ENCODE measurements around the gene SLC22A31. TPM values are rescaled to one million over a fixed set of nuclear protein-coding genes. Genes with fewer than 3 reads are reported as not detected.

SLC22A31 gene
- total and polyA plus RNA-seq, 9 of the 15 experiments (the other 6 are each of a cell fraction or from before 2014, with no cell fraction given): 0.29 to 2.2 (median 0.47) TPM; not detected in 3

- 12% methylated on average over 26 of the region's 26 CpGs for WGBS (ENCODE audit: insufficient coverage, low coverage, missing lambda C conversion rate)
- TF ChIP-seq NRF1 (conservative IDR thresholded peaks at IDR 0.05 in 1 of 2, IDR thresholded peaks at IDR 0.05 in 1 of 2) (0 out of 4 replicates have a peak, but pooled peaks have one; percentile 14 to 17), PRPF4 (IDR thresholded peaks at IDR 0.05; ENCODE audit: insufficient read depth, low read depth, low read length, poor library complexity, severe bottlenecking) (no peak), WHSC1 (IDR thresholded peaks at IDR 0.05; ENCODE audit: low read length) (no peak), ETS1 (conservative IDR thresholded peaks at IDR 0.05; ENCODE audit: control insufficient read depth, low read depth, low read length) (0 out of 2 replicates have a peak, but pooled peaks have one; percentile 33), ZKSCAN1 (IDR thresholded peaks at IDR 0.05; ENCODE audit: low read depth, low read length) (peak; percentile 38; the same call in 1 of the 2 replicates), CTCF (IDR thresholded peaks at IDR 0.05 in 2 of 3, conservative IDR thresholded peaks at IDR 0.05 in 1 of 3; ENCODE audit: insufficient read depth in 2 of 3, low read depth in 1 of 3, low read length in 3 of 3) (peak in 2 of 3 experiments; percentile 30 to 41; a peak in 2 of 6 replicates)
- Histone ChIP-seq H3K4me3 (no peak overlapping the region), H3K4me1 (replicated peaks in 1 of 2; ENCODE audit: control insufficient read depth in 2 of 2, insufficient read depth in 2 of 2, low read length in 2 of 2) (peaks cover 0 to 49% of the 10 kb centered on the region in 2 experiments; a peak in 3 of 5 replicates), H2AFZ (ENCODE audit: low read depth, low read length) (no peak overlapping the region), H3K4me2 (ENCODE audit: insufficient read depth, low read length) (no peak overlapping the region), H3K9ac (ENCODE audit: insufficient read depth in 1 of 2, low read depth in 2 of 2, low read length in 2 of 2) (peak overlapping the region in 1 of 2 experiments; percentile 33; a peak in 1 of 4 replicates), H4K20me1 (replicated peaks; ENCODE audit: control insufficient read depth, insufficient read depth, low read length) (no peaks in the 10 kb centered on the region; the same call in 1 of the 2 replicates), H3K9me1 (ENCODE audit: control insufficient read depth, insufficient read depth, low read length) (peaks cover 3% of the 10 kb centered on the region), H3K9me3 (replicated peaks; ENCODE audit: control insufficient read depth, insufficient read depth, low read depth, low read length) (no peaks in the 10 kb centered on the region), H3K27ac (ENCODE audit: extremely low read depth, low read depth, low read length) (no peak overlapping the region), H3K27me3 (ENCODE audit: control insufficient read depth in 2 of 2, insufficient read depth in 2 of 2, low read length in 2 of 2) (peaks cover 0 to 24% of the 10 kb centered on the region in 2 experiments; a peak in 2 of 5 replicates), H3K36me3 (ENCODE audit: control insufficient read depth, insufficient read depth, low read length) (no peaks in the 10 kb centered on the region), H3K79me2 (ENCODE audit: control insufficient read depth, insufficient read depth, low read length) (no peaks in the 10 kb centered on the region)
- peak; percentile 34 to 48 (median 44) for DNase-seq (ENCODE audit: extremely low read depth in 1 of 4, low spot score in 3 of 4)
- ChIA-PET CTCF (ENCODE audit: low intra/inter-chr PET ratio) (no interaction called here), POLR2A (interaction anchor here (0.7 kb wide), 1 partner anchor 861 kb away, joined by 3 read pairs; no protein-coding TSS in a partner anchor)
- no TSS peak for BruUV-seq (replicated peaks)
- peak; percentile 78 for ATAC-seq
- intact Hi-C loops (cut with micrococcal nuclease): no loop called here
- in situ Hi-C loops (cut with MboI): no loop called here
- FAIRE-seq: no peak
Measured at GRCh38 chr16:89183975-89184676, 16.2 kb downstream of the SLC22A31 start.
